Endothelial cell of umbilical vein (primary cell): ENCODE data around the gene ENOSF1.

Experiments
- CTCF ChIP-seq, 2 donors: IDR thresholded peaks; 1 replicate in 1 of 2; 2 replicates in 1 of 2; pipeline ENCODE4 v1.5.1; 2011; ENCODE audit warnings: low read length in 2 of 2, mild to moderate bottlenecking in 2 of 2, moderate library complexity in 2 of 2, control low read depth in 1 of 2, inconsistent platforms in 1 of 2, low read depth in 1 of 2; ENCODE audit not compliant: insufficient read depth in 1 of 2; ENCODE audit errors: extremely low read depth in 1 of 2
- EZH2 ChIP-seq: IDR thresholded peaks from 2 replicates; pipeline ENCODE4 v1.6.1; 2012; ENCODE audit warnings: borderline replicate concordance, low read depth, mild to moderate bottlenecking, moderate library complexity, low read length, inconsistent platforms; ENCODE audit not compliant: severe bottlenecking

- TF ChIP-seq CTCF (IDR thresholded peaks at IDR 0.05; ENCODE audit: extremely low read depth in 1 of 2, insufficient read depth in 1 of 2, low read depth in 1 of 2, low read length in 2 of 2) (peak; percentile 55 to 78), EZH2 (no peak)
Measured at GRCh38 chr18:623761-624620, 88.4 kb downstream of the ENOSF1 start.
